Stomach (tissue), 9 donors: Measurements from ENCODE around the gene PAQR5. TPM values are rescaled to one million over a fixed set of nuclear protein-coding genes. Genes with fewer than 3 reads are reported as not detected.

Source experiments
- DNase-seq, 2 donors: peaks; one replicate each; pipeline versions ENCODE4 v3.0.0 to v3.0.0-alpha.2; 2013 to 2019
- H3K27ac ChIP-seq, 5 donors: fragments of 200-600 bp in 4 of 5; sonication (generic) in 4 of 5; one replicate each; pipeline ENCODE4 v1.5.1; 2013 to 2019; ENCODE audit warnings: mild to moderate bottlenecking in 1 of 5, moderate library complexity in 1 of 5
- H3K27me3 ChIP-seq, 3 donors: fragments of 200-600 bp; sonication (generic); one replicate each; pipeline ENCODE4 v1.5.1; 2017 to 2019; ENCODE audit warnings: mixed run types in 1 of 3
- H3K36me3 ChIP-seq, 4 donors: fragments of 200-600 bp; sonication (generic); 1 replicate in 3 of 4; 2 replicates in 1 of 4; pipeline ENCODE4 v1.5.1; 2016 to 2019
- H3K4me1 ChIP-seq, 4 donors: fragments of 200-600 bp; sonication (generic); one replicate each; pipeline ENCODE4 v1.5.1; 2016 to 2019
- H3K4me3 ChIP-seq, 4 donors: fragments of 200-600 bp; sonication (generic) in 3 of 4; one replicate each; pipeline ENCODE4 v1.5.1; 2016 to 2019; ENCODE audit warnings: mild to moderate bottlenecking in 1 of 4
- H3K9me3 ChIP-seq, 4 donors: fragments of 200-600 bp; sonication (generic); one replicate each; pipeline ENCODE4 v1.5.1; 2016 to 2019
- CTCF ChIP-seq, 7 experiments: fragments of 450-650 bp in 4 of 7; fragments of 200-600 bp in 3 of 7; sonication (generic) in 3 of 7; IDR thresholded peaks; one replicate each; pipeline ENCODE4 v1.5.1; 2016 to 2019; ENCODE audit warnings: antibody characterized with exemption in 7 of 7, control low read depth in 2 of 7, mild to moderate bottlenecking in 1 of 7
- EP300 ChIP-seq: sonication (generic); formaldehyde crosslinking; IDR thresholded peaks from one replicate; pipeline ENCODE4 v1.6.1; 2017; ENCODE audit warnings: antibody characterized with exemption
- POLR2A ChIP-seq, 4 donors: fragments of 450-650 bp; IDR thresholded peaks; one replicate each; pipeline ENCODE4 v1.6.1; 2016; ENCODE audit warnings: antibody characterized with exemption in 4 of 4, control low read depth in 2 of 4, mild to moderate bottlenecking in 1 of 4, moderate library complexity in 1 of 4
- POLR2AphosphoS5 ChIP-seq, 3 donors: sonication (generic); formaldehyde crosslinking; IDR thresholded peaks; one replicate each; pipeline ENCODE4 v1.6.1; 2016; ENCODE audit warnings: antibody characterized with exemption in 3 of 3
- WGBS, 5 donors: extraction: QIAGEN DNeasy Blood & Tissue Kit in 3 of 5; methylation state at CpG; one replicate each; pipeline versions ENCODE4 v1.1.5 to v1.1.7; 2013 to 2018; 5-methylcytosine and 5-hydroxymethylcytosine counted together
- intact Hi-C: fragments of 100-400 bp; cut with DNase I; formaldehyde crosslinking; loops from one replicate; pipeline ENCODE4 v1.15.1; 2023; ENCODE audit warnings: low total_unique reads
- polyA plus RNA-seq, 3 donors: library from polyadenylated mRNA; stranded (reverse); fragments of 200-250 nt; gene quantifications; one replicate each; pipeline ENCODE4 v1.2.3, GENCODE V29; 2013
- total RNA-seq, 5 donors: library from RNA; depleted of rRNA; stranded (reverse); fragments of >200 nt; gene quantifications; one replicate each; pipeline versions ENCODE4 v1.1.0 to v1.2.3, GENCODE V29; 2014 to 2016
- donor health status: healthy with polysubstance abuse.
- donor health status: Bipolar disorder and iron deficiency.
- donor health status: healthy.

The PAQR5 gene
- total and polyA plus RNA-seq, 8 donors: 3.6 to 37.9 (median 7.5) TPM; not detected in 1

GRCh38 chr15:69398491-69398891 is 99.8 kb downstream of the PAQR5 start:
- Histone ChIP-seq H3K36me3 (peaks cover 0 to 12% (median 0%) of the 10 kb centered on the region in 4 donors), H3K4me1 (peaks cover 0 to 9% (median 9%) of the 10 kb centered on the region in 4 donors), H3K4me3 (no peak overlapping the region), H3K27me3 (peaks cover 0 to 4% (median 0%) of the 10 kb centered on the region in 3 donors), H3K9me3 (no peaks in the 10 kb centered on the region), H3K27ac (no peak overlapping the region)
- intact Hi-C loops: loop anchor here (10.0 kb wide), 1 partner anchor 124 kb away; no protein-coding TSS in a partner anchor
- 59 to 68% (median 65%) methylated on average over 7 of the region's 7 CpGs for WGBS, 5 donors
- DNase-seq: no peak
- TF ChIP-seq CTCF (IDR thresholded peaks at IDR 0.05): no peak
- no peak for TF ChIP-seq EP300
- no peak for TF ChIP-seq POLR2A (IDR thresholded peaks at IDR 0.05)
- no peak for TF ChIP-seq POLR2AphosphoS5 (IDR thresholded peaks at IDR 0.05)

DNA sequence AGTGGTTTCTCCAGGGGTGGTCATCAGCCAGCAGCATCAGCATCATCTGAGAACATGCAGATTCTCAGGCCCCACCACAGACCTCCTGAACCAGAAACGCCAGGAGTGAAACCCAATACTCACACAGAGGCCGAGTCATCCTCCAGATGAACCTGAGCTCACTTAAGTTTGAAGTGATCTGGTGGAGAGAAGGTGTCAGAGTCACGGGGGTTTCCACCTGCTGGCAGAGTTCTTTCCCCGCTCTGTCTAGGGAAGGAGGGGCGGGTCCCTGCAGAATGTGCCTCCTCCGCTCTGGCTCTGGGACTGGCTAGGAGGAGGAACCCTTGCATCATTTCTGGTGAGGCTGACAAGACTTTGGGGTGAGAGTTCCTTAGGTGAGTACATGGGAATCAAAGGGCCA is 102.1 kb downstream of the PAQR5 start:
- intact Hi-C loops: no loop called here
- Histone ChIP-seq H3K9me3 (no peaks in the 10 kb centered on the region), H3K27me3 (no peaks in the 10 kb centered on the region), H3K27ac (no peak overlapping the region), H3K4me3 (no peak overlapping the region), H3K4me1 (no peaks in the 10 kb centered on the region), H3K36me3 (peaks cover 0 to 12% (median 0%) of the 10 kb centered on the region in 4 donors)
- DNase-seq: no peak
- WGBS, 5 donors: 87 to 93% (median 88%) methylated on average over 5 to 6 of the region's 6 CpGs
- TF ChIP-seq EP300 (no peak), POLR2AphosphoS5 (IDR thresholded peaks at IDR 0.05) (no peak), POLR2A (IDR thresholded peaks at IDR 0.05) (no peak), CTCF (IDR thresholded peaks at IDR 0.05) (no peak)

- intact Hi-C loops: no loop called here
- no peaks in the 10 kb centered on the region for H3K4me1 ChIP-seq
- 94 to 100% (median 98%) methylated on average over 2 of the region's 2 CpGs for WGBS, 5 donors
Observed at GRCh38 chr15:69402816-69403215, 104.1 kb downstream of the PAQR5 start.

GRCh38 chr15:69403594-69403993 is 104.9 kb downstream of the PAQR5 start:
- H3K9me3 ChIP-seq: no peaks in the 10 kb centered on the region
- no peaks in the 10 kb centered on the region for H3K27me3 ChIP-seq
- no peaks in the 10 kb centered on the region for H3K4me1 ChIP-seq
- WGBS, 5 donors: 65 to 83% (median 75%) methylated on average over 4 of the region's 4 CpGs
- intact Hi-C loops: no loop called here
- no peak overlapping the region for H3K4me3 ChIP-seq
- no peak for TF ChIP-seq EP300
- TF ChIP-seq POLR2AphosphoS5 (IDR thresholded peaks at IDR 0.05): no peak
- no peak for TF ChIP-seq POLR2A (IDR thresholded peaks at IDR 0.05)
- TF ChIP-seq CTCF (IDR thresholded peaks at IDR 0.05): no peak
- peaks cover 0 to 6% (median 0%) of the 10 kb centered on the region in 4 donors for H3K36me3 ChIP-seq
- H3K27ac ChIP-seq: no peak overlapping the region
- DNase-seq: peak in 1 of 2 donors; percentile 25

More at GRCh38 chr15:69402816-69403215, 104.1 kb downstream of the PAQR5 start:
- Histone ChIP-seq H3K4me3 (no peak overlapping the region), H3K27ac (no peak overlapping the region), H3K9me3 (no peaks in the 10 kb centered on the region), H3K27me3 (no peaks in the 10 kb centered on the region), H3K36me3 (peaks cover 0 to 7% (median 0%) of the 10 kb centered on the region in 4 donors)
- no peak for DNase-seq
- TF ChIP-seq POLR2A (IDR thresholded peaks at IDR 0.05) (no peak), CTCF (IDR thresholded peaks at IDR 0.05) (no peak), POLR2AphosphoS5 (IDR thresholded peaks at IDR 0.05) (no peak), EP300 (no peak)
